Neural crest cell (in vitro differentiated cells): ENCODE data around the gene ECSIT. TPM values are rescaled to one million over a fixed set of nuclear protein-coding genes. Genes with fewer than 3 reads are reported as not detected.
A peak's percentile ranks its signal among the peaks of the same experiment; 100 is the strongest.

Experiments
- DNase-seq: peaks from one replicate; pipeline ENCODE4 v3.0.0; 2021; ENCODE audit warnings: low read depth, mixed read lengths, low spot score
- H3K27ac Mint-ChIP-seq: one replicate; pipeline ENCODE4 v1.8.0; 2021; ENCODE audit warnings: mild to moderate bottlenecking, mixed read lengths; ENCODE audit not compliant: unreplicated experiment
- H3K27me3 Mint-ChIP-seq: 2 replicates; pipeline ENCODE4 v1.8.0; 2021; ENCODE audit warnings: low read depth, mild to moderate bottlenecking, mixed read lengths
- H3K36me3 Mint-ChIP-seq: 2 replicates; pipeline ENCODE4 v1.8.0; 2021; ENCODE audit warnings: low read depth, mild to moderate bottlenecking, mixed read lengths
- H3K4me1 Mint-ChIP-seq: 2 replicates; pipeline ENCODE4 v1.8.0; 2021; ENCODE audit warnings: mixed read lengths
- H3K4me3 Mint-ChIP-seq: one replicate; pipeline ENCODE4 v1.8.0; 2021; ENCODE audit warnings: mild to moderate bottlenecking, mixed read lengths
- H3K9me3 Mint-ChIP-seq: 2 replicates; pipeline ENCODE4 v1.8.0; 2021; ENCODE audit warnings: mixed read lengths
- total RNA-seq: library from RNA; stranded (reverse); gene quantifications from 2 replicates; pipeline ENCODE4 v1.2.1, GENCODE V29; 2021
- TF ChIP-seq, protein P1 (sequence below): fragments of 200-600 bp; sonication (generic); conservative IDR thresholded peaks from 2 replicates; pipeline ENCODE4 v1.5.0; 2021; ENCODE audit warnings: antibody characterized with exemption, mild to moderate bottlenecking

The ECSIT gene
- total RNA-seq, 1 donor from 2014 or later = 49.4 TPM

DNA sequence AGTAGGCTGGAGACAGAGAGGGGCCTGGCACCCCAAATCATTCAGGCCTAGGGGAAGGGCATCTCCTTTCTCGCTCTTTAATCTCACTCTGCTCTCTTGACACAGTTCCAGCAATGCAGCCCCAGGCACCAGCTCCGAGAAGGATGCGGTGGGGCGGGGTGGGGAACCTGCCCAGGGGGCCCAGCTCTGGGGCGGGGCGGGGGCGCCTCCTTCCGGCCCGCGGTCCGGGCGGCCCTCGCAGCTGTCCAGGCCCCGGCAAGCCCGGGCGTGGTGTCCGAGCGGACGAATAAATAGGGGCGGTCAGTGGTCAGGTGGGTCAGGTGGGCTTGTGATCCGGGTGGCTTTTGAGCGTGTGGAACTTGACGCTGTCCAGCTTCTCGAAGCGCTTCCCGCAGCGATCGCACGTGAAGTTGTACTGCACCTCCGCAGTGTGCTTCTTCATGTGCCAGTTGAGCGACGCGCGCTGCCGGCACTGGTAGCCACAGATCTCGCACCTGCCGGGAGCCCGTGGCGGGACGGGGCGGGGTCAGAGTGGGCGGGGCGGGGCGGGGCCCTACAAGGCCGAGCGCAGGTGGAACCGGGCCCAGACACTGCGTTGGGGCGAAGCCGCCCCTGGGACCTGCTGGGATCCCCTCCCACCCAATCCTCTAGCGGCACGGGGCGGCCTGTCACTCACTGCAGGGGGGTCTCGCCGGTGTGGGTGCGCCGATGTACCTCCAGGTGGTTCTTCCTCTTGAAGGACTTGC lies 45.4 kb downstream of the ECSIT start:
- Mint-ChIP-seq H3K36me3 (no peaks in the 10 kb centered on the region), H3K27ac (no peak overlapping the region), H3K27me3 (peaks cover 40% of the 10 kb centered on the region), H3K4me1 (peaks cover 12% of the 10 kb centered on the region), H3K4me3 (peak overlapping the region; percentile 31), H3K9me3 (no peaks in the 10 kb centered on the region)
- no peak for DNase-seq
- TF ChIP-seq, protein P1, sequence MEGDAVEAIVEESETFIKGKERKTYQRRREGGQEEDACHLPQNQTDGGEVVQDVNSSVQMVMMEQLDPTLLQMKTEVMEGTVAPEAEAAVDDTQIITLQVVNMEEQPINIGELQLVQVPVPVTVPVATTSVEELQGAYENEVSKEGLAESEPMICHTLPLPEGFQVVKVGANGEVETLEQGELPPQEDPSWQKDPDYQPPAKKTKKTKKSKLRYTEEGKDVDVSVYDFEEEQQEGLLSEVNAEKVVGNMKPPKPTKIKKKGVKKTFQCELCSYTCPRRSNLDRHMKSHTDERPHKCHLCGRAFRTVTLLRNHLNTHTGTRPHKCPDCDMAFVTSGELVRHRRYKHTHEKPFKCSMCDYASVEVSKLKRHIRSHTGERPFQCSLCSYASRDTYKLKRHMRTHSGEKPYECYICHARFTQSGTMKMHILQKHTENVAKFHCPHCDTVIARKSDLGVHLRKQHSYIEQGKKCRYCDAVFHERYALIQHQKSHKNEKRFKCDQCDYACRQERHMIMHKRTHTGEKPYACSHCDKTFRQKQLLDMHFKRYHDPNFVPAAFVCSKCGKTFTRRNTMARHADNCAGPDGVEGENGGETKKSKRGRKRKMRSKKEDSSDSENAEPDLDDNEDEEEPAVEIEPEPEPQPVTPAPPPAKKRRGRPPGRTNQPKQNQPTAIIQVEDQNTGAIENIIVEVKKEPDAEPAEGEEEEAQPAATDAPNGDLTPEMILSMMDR = no peak

DNA sequence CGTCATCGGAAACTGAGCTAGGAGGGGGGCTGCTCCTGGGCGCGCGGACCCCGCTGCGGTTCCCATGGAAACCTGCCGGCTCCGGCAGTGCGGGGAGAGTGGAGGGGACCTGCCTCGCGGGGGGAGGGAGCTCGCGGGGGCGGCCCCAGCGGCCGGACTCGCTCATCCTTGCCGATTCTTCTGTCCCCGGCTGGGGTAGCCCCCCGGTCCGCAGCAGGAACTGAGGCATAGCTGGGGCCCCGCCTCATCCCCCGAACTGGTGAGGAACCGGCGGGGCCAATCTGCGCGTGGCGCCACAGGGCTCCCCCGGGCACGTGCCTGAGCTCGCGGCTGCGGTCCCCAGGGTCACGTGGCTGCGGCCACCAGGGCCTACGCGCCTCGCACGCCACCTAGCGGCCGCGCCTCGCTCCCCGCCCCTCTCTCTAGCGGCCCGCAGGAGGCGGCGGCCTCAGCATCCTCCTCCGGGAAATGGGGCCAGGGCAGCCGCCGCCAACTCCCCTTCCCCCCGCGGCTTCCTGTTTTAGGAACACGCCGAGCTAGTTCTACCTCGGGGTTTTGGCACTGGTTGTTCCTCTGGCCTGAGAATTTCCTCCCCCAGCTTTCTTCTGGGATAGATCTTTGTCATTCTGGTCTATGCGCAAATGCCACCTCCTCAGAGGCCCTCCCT lies 46.4 kb downstream of the ECSIT start:
- peak; percentile 73 for DNase-seq
- Mint-ChIP-seq H3K27me3 (peaks cover 49% of the 10 kb centered on the region), H3K9me3 (no peaks in the 10 kb centered on the region), H3K4me1 (peaks cover 12% of the 10 kb centered on the region), H3K4me3 (peak overlapping the region; percentile 88), H3K27ac (no peak overlapping the region), H3K36me3 (no peaks in the 10 kb centered on the region)
- TF ChIP-seq, protein P1 = peak; percentile 88

DNA sequence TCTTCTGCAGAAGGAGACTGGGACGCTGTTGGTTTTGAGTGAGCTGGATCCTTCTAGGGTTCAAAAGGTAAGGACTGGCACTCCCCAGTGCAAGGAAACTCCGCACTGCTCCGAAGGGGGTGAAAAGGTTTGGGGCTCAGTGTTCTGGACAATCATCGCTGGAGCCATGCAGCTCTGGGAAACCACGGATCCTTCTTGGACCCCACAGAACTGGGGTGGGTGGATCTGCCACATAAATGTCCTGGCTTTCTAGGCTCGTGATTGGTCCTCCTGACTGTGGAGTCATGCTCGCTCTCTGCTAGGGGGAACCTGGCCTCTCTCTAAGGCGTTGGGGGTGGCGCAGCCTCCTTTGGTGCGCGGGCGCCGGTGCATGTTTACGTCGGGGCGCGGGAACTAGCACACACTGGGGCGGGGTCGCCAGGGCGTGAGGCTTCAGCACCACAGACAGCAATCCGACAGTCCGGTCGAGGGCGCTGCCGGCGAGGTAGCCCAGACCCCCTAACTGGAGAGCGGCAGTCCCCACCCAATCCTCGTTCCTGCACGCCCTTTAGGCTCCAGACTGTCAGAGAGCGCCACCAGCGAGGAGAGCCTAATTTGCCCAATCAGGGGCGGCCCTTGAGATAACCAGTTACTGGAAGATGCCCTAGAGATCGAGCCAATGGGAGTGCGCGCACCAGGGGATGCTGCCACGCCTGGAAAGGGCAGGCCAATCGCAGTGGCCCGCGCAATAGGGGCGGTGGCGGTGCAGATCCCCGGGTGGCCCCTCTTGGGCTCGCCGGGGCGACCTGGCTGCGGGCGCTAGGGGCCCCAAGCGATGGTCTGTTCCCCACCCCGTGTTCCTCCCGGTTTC lies 47.2 kb downstream of the ECSIT start:
- TF ChIP-seq, protein P1 = no peak
- Mint-ChIP-seq H3K36me3 (no peaks in the 10 kb centered on the region), H3K27me3 (peaks cover 53% of the 10 kb centered on the region), H3K9me3 (no peaks in the 10 kb centered on the region), H3K27ac (no peak overlapping the region), H3K4me3 (peak overlapping the region; percentile 88), H3K4me1 (peaks cover 12% of the 10 kb centered on the region)
- DNase-seq = peak; percentile 57

DNA sequence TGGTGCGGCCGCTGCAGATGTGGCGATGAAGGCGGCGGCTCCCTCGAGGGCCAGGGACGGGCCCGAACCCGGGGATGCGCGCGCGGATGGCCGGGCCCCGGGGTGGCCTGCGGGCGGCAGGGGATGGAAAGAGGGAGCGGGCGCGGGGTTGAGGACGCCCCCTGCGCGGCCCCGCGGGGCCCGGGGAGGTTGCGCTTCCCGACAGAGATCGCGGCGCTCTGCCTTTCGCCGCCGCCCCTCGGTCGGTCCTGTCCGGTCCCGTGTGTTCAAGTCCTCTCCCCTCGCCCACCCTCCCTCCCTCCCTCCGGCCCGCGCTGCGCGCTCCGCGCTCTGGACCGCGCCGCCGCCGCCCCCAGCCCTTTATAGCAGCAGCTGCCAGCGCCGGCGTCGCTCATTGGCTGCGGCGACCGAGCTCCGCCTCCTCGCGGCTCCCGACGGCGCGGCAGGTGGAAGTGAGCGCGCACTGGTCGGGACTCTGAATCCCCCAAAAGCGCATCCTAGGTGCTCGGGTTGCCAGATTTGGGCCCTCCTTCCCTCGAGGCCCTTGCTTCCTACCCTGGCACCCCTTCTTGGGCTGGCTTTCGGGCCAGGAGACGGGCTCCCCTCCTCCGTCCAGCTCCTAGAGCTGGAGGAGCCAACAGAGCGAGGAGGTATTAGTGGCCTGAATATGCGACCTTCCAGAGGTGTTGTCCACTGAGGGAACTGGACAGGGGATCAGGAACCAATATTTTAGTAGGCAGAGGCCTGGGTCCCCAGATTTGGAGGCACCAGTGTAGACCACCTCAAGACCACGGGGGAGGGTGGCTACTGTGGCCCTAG lies 48.0 kb downstream of the ECSIT start, which contains the start of gene ELAVL3:
Gene ELAVL3, minus strand, starts transcription at position 332 of the 819 bp plus-strand sequence. CDS start 438 bp downstream, outside the sequence.
- Mint-ChIP-seq H3K9me3 (no peaks in the 10 kb centered on the region), H3K4me1 (peaks cover 12% of the 10 kb centered on the region), H3K27me3 (peaks cover 53% of the 10 kb centered on the region), H3K27ac (no peak within 1 kb of the TSS), H3K4me3 (peak within 1 kb of the TSS; percentile 88), H3K36me3 (no peaks in the 10 kb centered on the region)
- TF ChIP-seq, protein P1 = no peak
- peak; percentile 54 for DNase-seq
